Effector memory CD8-positive, alpha-beta T cell (primary cell): ENCODE results near the gene CDK14.
"Not testable (repeated sequence)": the region's sequence is repeated elsewhere in the genome, so short reads cannot be mapped to it uniquely, and the experiment has no call there.

ENCODE experiments used
- ATAC-seq: fragments of 150-1000 bp; cut with Tn5 transposase; replicated peaks from 2 replicates; pipeline ENCODE4 v1.10.0; 2021; ENCODE audit warnings: mild to moderate bottlenecking, moderate library complexity
- DNase-seq, 3 experiments: peaks; one replicate each; pipeline ENCODE4 v3.0.0; 2021
- H3K27ac Mint-ChIP-seq, 2 donors: one replicate each; pipeline ENCODE4 v1.8.0; 2022; ENCODE audit warnings: mild to moderate bottlenecking in 2 of 2, mixed read lengths in 2 of 2, moderate library complexity in 2 of 2
- H3K27me3 Mint-ChIP-seq, 2 donors: one replicate each; pipeline ENCODE4 v1.8.0; 2022; ENCODE audit warnings: mixed read lengths in 2 of 2
- H3K36me3 Mint-ChIP-seq: one replicate; pipeline ENCODE4 v1.8.0; 2022; ENCODE audit warnings: mild to moderate bottlenecking, moderate library complexity, mixed read lengths; ENCODE audit not compliant: insufficient read depth
- H3K4me1 Mint-ChIP-seq, 2 donors: one replicate each; pipeline ENCODE4 v1.8.0; 2022; ENCODE audit warnings: low read depth in 2 of 2, mixed read lengths in 2 of 2
- H3K4me3 Mint-ChIP-seq, 2 donors: one replicate each; pipeline ENCODE4 v1.8.0; 2022; ENCODE audit warnings: mild to moderate bottlenecking in 2 of 2, mixed read lengths in 2 of 2, moderate library complexity in 2 of 2
- H3K9me3 Mint-ChIP-seq, 2 donors: one replicate each; pipeline ENCODE4 v1.8.0; 2022; ENCODE audit warnings: mixed read lengths in 2 of 2

The CDK14 gene

GRCh38 chr7:90900628-90901356, 304.7 kb downstream of the CDK14 start:
- H3K9me3 Mint-ChIP-seq, result peaks cover 5 to 19% of the 10 kb centered on the region in 2 donors
- DNase-seq, result no peak
- no peak overlapping the region for H3K4me3 Mint-ChIP-seq
- no peak for ATAC-seq
- H3K36me3 Mint-ChIP-seq, result no peaks in the 10 kb centered on the region
- H3K4me1 Mint-ChIP-seq, result no peaks in the 10 kb centered on the region
- H3K27me3 Mint-ChIP-seq, result no peaks in the 10 kb centered on the region
- H3K27ac Mint-ChIP-seq, result no peak overlapping the region

GRCh38 chr7:90903841-90904240, 307.7 kb downstream of the CDK14 start:
- no peak for ATAC-seq
- no peaks in the 10 kb centered on the region for H3K27me3 Mint-ChIP-seq
- peaks cover 3% of the 10 kb centered on the region for H3K36me3 Mint-ChIP-seq

GRCh38 chr7:90910136-90910535, 314.0 kb downstream of the CDK14 start:
- Mint-ChIP-seq H3K27me3 (no peaks in the 10 kb centered on the region), H3K4me1 (no peaks in the 10 kb centered on the region), H3K9me3 (peaks cover 7 to 10% of the 10 kb centered on the region in 2 donors), H3K27ac (no peak overlapping the region), H3K4me3 (no peak overlapping the region), H3K36me3 (peaks cover 3% of the 10 kb centered on the region)
- ATAC-seq (no peak), DNase-seq (no peak)

More at GRCh38 chr7:90903841-90904240, 307.7 kb downstream of the CDK14 start:
- peaks cover 3 to 19% of the 10 kb centered on the region in 2 donors for H3K9me3 Mint-ChIP-seq
- no peak for DNase-seq
- no peak overlapping the region for H3K4me3 Mint-ChIP-seq
- no peaks in the 10 kb centered on the region for H3K4me1 Mint-ChIP-seq
- H3K27ac Mint-ChIP-seq, result no peak overlapping the region

- H3K27ac Mint-ChIP-seq, result no peak overlapping the region
- H3K4me3 Mint-ChIP-seq, result no peak overlapping the region
- H3K36me3 Mint-ChIP-seq, result no peaks in the 10 kb centered on the region
- no peaks in the 10 kb centered on the region for H3K27me3 Mint-ChIP-seq
- ATAC-seq, result no peak
- DNase-seq, result no peak
- H3K9me3 Mint-ChIP-seq, result peaks cover 8 to 15% of the 10 kb centered on the region in 2 donors
- no peaks in the 10 kb centered on the region for H3K4me1 Mint-ChIP-seq
Measured at GRCh38 chr7:90916319-90916718, 320.2 kb downstream of the CDK14 start.

GRCh38 chr7:90917539-90917938, 321.4 kb downstream of the CDK14 start:
- H3K4me3 Mint-ChIP-seq, result no peak overlapping the region
- ATAC-seq (no peak), DNase-seq (no peak)
- H3K27me3 Mint-ChIP-seq, result no peaks in the 10 kb centered on the region
- no peak overlapping the region for H3K27ac Mint-ChIP-seq
- peaks cover 6 to 15% of the 10 kb centered on the region in 2 donors for H3K9me3 Mint-ChIP-seq
- no peaks in the 10 kb centered on the region for H3K4me1 Mint-ChIP-seq
- H3K36me3 Mint-ChIP-seq, result no peaks in the 10 kb centered on the region

GRCh38 chr7:90918303-90918702, 322.2 kb downstream of the CDK14 start:
- Mint-ChIP-seq H3K9me3 (peaks cover 6 to 15% of the 10 kb centered on the region in 2 donors), H3K4me3 (no peak overlapping the region), H3K36me3 (no peaks in the 10 kb centered on the region), H3K4me1 (no peaks in the 10 kb centered on the region), H3K27me3 (no peaks in the 10 kb centered on the region), H3K27ac (no peak overlapping the region)
- DNase-seq (no peak), ATAC-seq (no peak)

GRCh38 chr7:90919816-90920215, 323.7 kb downstream of the CDK14 start:
- Mint-ChIP-seq H3K27ac (no peak overlapping the region), H3K4me3 (no peak overlapping the region), H3K36me3 (no peaks in the 10 kb centered on the region), H3K27me3 (no peaks in the 10 kb centered on the region), H3K4me1 (no peaks in the 10 kb centered on the region), H3K9me3 (peaks cover 3 to 8% of the 10 kb centered on the region in 2 donors)
- DNase-seq (no peak), ATAC-seq (no peak)

- H3K27me3 Mint-ChIP-seq, result no peaks in the 10 kb centered on the region
- H3K27ac Mint-ChIP-seq, result no peak overlapping the region
- H3K9me3 Mint-ChIP-seq, result peaks cover 1 to 2% of the 10 kb centered on the region in 2 donors
Measured at GRCh38 chr7:90920336-90920735, 324.2 kb downstream of the CDK14 start.

GRCh38 chr7:90923541-90923997, 327.4 kb downstream of the CDK14 start:
- H3K36me3 Mint-ChIP-seq, result no peaks in the 10 kb centered on the region
- no peak overlapping the region for H3K27ac Mint-ChIP-seq
- ATAC-seq (no peak), DNase-seq (no peak)
- H3K9me3 Mint-ChIP-seq, result peaks cover 0 to 1% of the 10 kb centered on the region in 2 donors
- no peaks in the 10 kb centered on the region for H3K27me3 Mint-ChIP-seq
- no peaks in the 10 kb centered on the region for H3K4me1 Mint-ChIP-seq
- H3K4me3 Mint-ChIP-seq, result no peak overlapping the region

More at GRCh38 chr7:90920336-90920735, 324.2 kb downstream of the CDK14 start:
- Mint-ChIP-seq H3K36me3 (no peaks in the 10 kb centered on the region), H3K4me1 (no peaks in the 10 kb centered on the region), H3K4me3 (no peak overlapping the region)
- no peak for DNase-seq
- ATAC-seq, result no peak

- not testable (repeated sequence) for H3K27ac Mint-ChIP-seq, H3K4me1 Mint-ChIP-seq, ATAC-seq, H3K36me3 Mint-ChIP-seq, H3K9me3 Mint-ChIP-seq, H3K4me3 Mint-ChIP-seq, DNase-seq, H3K27me3 Mint-ChIP-seq
Measured at GRCh38 chr7:90928700-90929424, 332.7 kb downstream of the CDK14 start.

GRCh38 chr7:90931986-90932916, 336.1 kb downstream of the CDK14 start:
- no peaks in the 10 kb centered on the region for H3K4me1 Mint-ChIP-seq
- no peak for ATAC-seq
- H3K9me3 Mint-ChIP-seq, result peaks cover 0 to 1% of the 10 kb centered on the region in 2 donors
- H3K36me3 Mint-ChIP-seq, result no peaks in the 10 kb centered on the region
- H3K27me3 Mint-ChIP-seq, result no peaks in the 10 kb centered on the region
- H3K4me3 Mint-ChIP-seq, result no peak overlapping the region
- DNase-seq, result no peak
- H3K27ac Mint-ChIP-seq, result no peak overlapping the region

- no peaks in the 10 kb centered on the region for H3K36me3 Mint-ChIP-seq
- H3K4me1 Mint-ChIP-seq, result no peaks in the 10 kb centered on the region
- ATAC-seq (no peak), DNase-seq (no peak)
- no peak overlapping the region for H3K4me3 Mint-ChIP-seq
- H3K27me3 Mint-ChIP-seq, result no peaks in the 10 kb centered on the region
- no peak overlapping the region for H3K27ac Mint-ChIP-seq
- no peaks in the 10 kb centered on the region for H3K9me3 Mint-ChIP-seq
Measured at GRCh38 chr7:90933041-90933440, 336.9 kb downstream of the CDK14 start.

GRCh38 chr7:90933984-90934383, 337.9 kb downstream of the CDK14 start:
- H3K27ac Mint-ChIP-seq, result no peak overlapping the region
- DNase-seq (no peak), ATAC-seq (no peak)
- no peaks in the 10 kb centered on the region for H3K9me3 Mint-ChIP-seq
- H3K27me3 Mint-ChIP-seq, result no peaks in the 10 kb centered on the region
- no peak overlapping the region for H3K4me3 Mint-ChIP-seq
- H3K4me1 Mint-ChIP-seq, result no peaks in the 10 kb centered on the region
- H3K36me3 Mint-ChIP-seq, result no peaks in the 10 kb centered on the region
